Endothelial cell of umbilical vein (primary cell): ENCODE results near the gene PRDM16. TPM values are rescaled to one million over a fixed set of nuclear protein-coding genes. Genes with fewer than 3 reads are reported as not detected.

ENCODE experiments used
- BruUV-seq: library from RNA; stranded (reverse); fragments of 400-500 nt; replicated peaks from 2 replicates; lab custom pipeline; 2021; lab: Mats Ljungman, UMichigan
- CTCF ChIA-PET: fragments of 300-600, 350-600 bp; sonication (Branson Sonifier 250); formaldehyde crosslinking; loops from one replicate; lab custom pipeline; 2021; ENCODE audit warnings: antibody characterized with exemption, inconsistent platforms; lab: Charles Lee
- POLR2A ChIA-PET: fragments of 300-600, 350-600 bp; sonication (Branson Sonifier 250); formaldehyde crosslinking; loops from one replicate; lab custom pipeline; 2021; ENCODE audit warnings: antibody characterized with exemption, inconsistent platforms; lab: Charles Lee
- DNase-seq: peaks from one replicate; pipeline ENCODE4 v3.0.0-alpha.2; 2011; ENCODE audit warnings: low read depth, low spot score
- FAIRE-seq: peaks from 2 replicates; lab custom pipeline; 2011; peaks lifted over from hg19 to GRCh38; lab: Jason Lieb, UNC
- H2AFZ ChIP-seq: 2 replicates; pipeline ENCODE4 v1.6.0; 2012; ENCODE audit warnings: low read depth, low read length, control low read depth, inconsistent platforms
- H3K27ac ChIP-seq: 2 replicates; pipeline ENCODE4 v1.5.1; 2011; ENCODE audit warnings: low read depth, mild to moderate bottlenecking, control low read depth, low read length, moderate library complexity; ENCODE audit not compliant: insufficient read depth
- H3K27me3 ChIP-seq, 2 experiments: 2 replicates each; pipeline versions ENCODE4 v1.6.0 to v1.6.1; 2011; ENCODE audit warnings: low read length in 2 of 2, mixed read lengths in 1 of 2; ENCODE audit not compliant: control insufficient read depth in 2 of 2, insufficient read depth in 2 of 2
- H3K36me3 ChIP-seq, 2 experiments: 2 replicates in 1 of 2; 3 replicates in 1 of 2; pipeline ENCODE4 v1.5.1; 2011; ENCODE audit warnings: low read length in 2 of 2, mild to moderate bottlenecking in 1 of 2, moderate library complexity in 1 of 2; ENCODE audit not compliant: control insufficient read depth in 2 of 2, insufficient read depth in 2 of 2; ENCODE audit errors: extremely low read depth in 1 of 2
- H3K4me1 ChIP-seq: 3 replicates; pipeline ENCODE4 v1.5.1; 2011; ENCODE audit warnings: mild to moderate bottlenecking, low read length; ENCODE audit not compliant: control insufficient read depth, insufficient read depth; ENCODE audit errors: extremely low read depth
- H3K4me2 ChIP-seq: 2 replicates; pipeline ENCODE4 v1.6.1; 2011; ENCODE audit warnings: low read length, control low read depth, mixed read lengths; ENCODE audit not compliant: insufficient read depth
- H3K4me3 ChIP-seq, 3 experiments: fragments of 200-600 bp in 1 of 3; sonication (generic), shearing (Covaris generic) in 1 of 3; replicated peaks in 1 of 3; 2 replicates each; pipeline ENCODE4 v1.5.1; 2011 to 2016; ENCODE audit warnings: control low read depth in 3 of 3, low read length in 3 of 3, mild to moderate bottlenecking in 2 of 3, inconsistent platforms in 1 of 3, low read depth in 1 of 3, moderate library complexity in 1 of 3; ENCODE audit not compliant: insufficient read depth in 1 of 3
- H3K79me2 ChIP-seq: 2 replicates; pipeline ENCODE4 v1.6.0; 2012; ENCODE audit warnings: low read length, inconsistent platforms; ENCODE audit not compliant: control insufficient read depth, insufficient read depth
- H3K9ac ChIP-seq: replicated peaks from 2 replicates; pipeline ENCODE3; 2011; ENCODE audit warnings: low read length, control low read depth; ENCODE audit not compliant: insufficient read depth; ENCODE audit errors: extremely low read depth
- H3K9me1 ChIP-seq: replicated peaks from 3 replicates; pipeline ENCODE4 v1.6.0; 2011; ENCODE audit warnings: mild to moderate bottlenecking, low read length; ENCODE audit not compliant: control insufficient read depth, insufficient read depth; ENCODE audit errors: extremely low read depth
- H3K9me3 ChIP-seq: replicated peaks from 2 replicates; pipeline ENCODE4 v1.5.1; 2012; ENCODE audit warnings: low read length, inconsistent platforms; ENCODE audit not compliant: control insufficient read depth, insufficient read depth
- H4K20me1 ChIP-seq: replicated peaks from 2 replicates; pipeline ENCODE3; 2011; ENCODE audit warnings: mild to moderate bottlenecking, low read length; ENCODE audit not compliant: control insufficient read depth, insufficient read depth; ENCODE audit errors: extremely low read depth
- EZH2 ChIP-seq: IDR thresholded peaks from 2 replicates; pipeline ENCODE4 v1.6.1; 2012; ENCODE audit warnings: borderline replicate concordance, low read depth, mild to moderate bottlenecking, moderate library complexity, low read length, inconsistent platforms; ENCODE audit not compliant: severe bottlenecking
- FOS ChIP-seq: IDR thresholded peaks from 2 replicates; pipeline ENCODE4 v1.6.1; 2011; ENCODE audit warnings: mild to moderate bottlenecking, low read length, moderate library complexity, borderline replicate concordance; ENCODE audit not compliant: insufficient read depth
- GATA2 ChIP-seq: IDR thresholded peaks from 2 replicates; pipeline ENCODE4 v1.7.0; 2011; ENCODE audit warnings: low read depth, mild to moderate bottlenecking, moderate library complexity, mixed read lengths, low read length; ENCODE audit not compliant: insufficient read length, insufficient read depth
- JUN ChIP-seq: IDR thresholded peaks from 2 replicates; pipeline ENCODE4 v1.6.1; 2011; ENCODE audit warnings: borderline replicate concordance, low read depth; ENCODE audit not compliant: insufficient read length, insufficient read depth
- MYC ChIP-seq: IDR thresholded peaks from one replicate; pipeline ENCODE4 v1.6.1; 2011; ENCODE audit warnings: mild to moderate bottlenecking, low read depth, low read length
- POLR2A ChIP-seq: IDR thresholded peaks from 2 replicates; pipeline ENCODE4 v1.6.1; 2012; ENCODE audit warnings: low read depth, mild to moderate bottlenecking, control low read depth, low read length
- POLR2AphosphoS5 ChIP-seq: IDR thresholded peaks from 2 replicates; pipeline ENCODE4 v1.6.1; 2012; ENCODE audit warnings: low read depth, mild to moderate bottlenecking, control low read depth, low read length, moderate library complexity; ENCODE audit not compliant: insufficient read depth
- dilution Hi-C: fragments of 300-500 bp; cut with MboI; formaldehyde crosslinking; loops from one replicate; pipeline ENCODE4 v1.15.0; 2019; ENCODE audit warnings: low sequenced_read_pairs; ENCODE audit not compliant: extremely low pct_ligation_motif_present
- intact Hi-C: fragments of 100-400 bp; cut with micrococcal nuclease; formaldehyde crosslinking; loops from one replicate; pipeline ENCODE4 v1.10.0; 2022
- polyA plus RNA-seq, 4 experiments: library from polyadenylated mRNA; depleted of rRNA in 3 of 4; stranded (reverse) in 3 of 4; unstranded in 1 of 4; fragments of >200 nt; gene quantifications; 2 replicates each; pipeline versions ENCODE4 v1.2.1 to v1.2.3, GENCODE V29; 2011 to 2012; ENCODE audit warnings: missing spikeins in 1 of 4
- total RNA-seq: library from RNA; stranded (reverse); gene quantifications from 2 replicates; pipeline ENCODE4 v1.2.3, GENCODE V29; 2021
- TF ChIP-seq, protein P1 (sequence below): IDR thresholded peaks from 2 replicates; pipeline ENCODE4 v1.6.1; 2011; ENCODE audit not compliant: insufficient read depth, insufficient read length
- TF ChIP-seq, protein P2 (sequence below), 2 donors: IDR thresholded peaks; 1 replicate in 1 of 2; 2 replicates in 1 of 2; pipeline ENCODE4 v1.5.1; 2011; ENCODE audit warnings: low read length in 2 of 2, mild to moderate bottlenecking in 2 of 2, moderate library complexity in 2 of 2, control low read depth in 1 of 2, inconsistent platforms in 1 of 2, low read depth in 1 of 2; ENCODE audit not compliant: insufficient read depth in 1 of 2; ENCODE audit errors: extremely low read depth in 1 of 2

Gene PRDM16
- total and polyA plus RNA-seq, 2 donors (not counting 3 experiments of a cell fraction or from before 2014, with no cell fraction given) = not detected

DNA sequence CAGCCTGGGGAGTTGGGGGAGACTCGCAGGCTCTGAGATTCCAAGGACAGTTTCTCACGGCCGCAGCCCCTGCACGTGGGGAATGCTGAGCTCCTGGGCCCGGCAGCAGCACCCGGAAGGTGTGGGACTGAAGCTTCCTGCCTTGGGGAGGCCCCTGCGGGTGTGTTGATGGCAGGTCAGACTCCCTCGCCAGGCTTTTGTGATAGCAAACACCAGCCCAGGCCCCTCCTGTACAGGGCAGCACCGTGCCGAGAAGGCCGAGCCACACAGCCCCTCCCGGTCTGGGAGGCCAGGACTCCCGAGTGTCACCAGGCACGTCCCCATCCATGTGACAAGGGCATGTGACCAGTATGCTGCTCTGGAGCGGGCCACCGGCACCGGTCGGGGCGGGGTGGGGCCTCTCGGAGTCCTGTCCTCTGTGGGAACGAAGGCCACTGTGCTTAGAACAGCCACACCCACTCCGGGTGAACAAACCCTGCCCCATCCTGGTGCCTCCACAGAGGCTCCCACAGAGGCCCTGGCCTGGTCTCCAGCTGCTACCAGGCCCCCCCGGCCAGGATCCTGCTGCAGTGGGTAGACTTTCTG is 354.3 kb downstream of the PRDM16 start:
- BruUV-seq = no TSS peak
- H3K27ac ChIP-seq = no peak overlapping the region
- no peaks in the 10 kb centered on the region for H3K36me3 ChIP-seq
- H3K9me3 ChIP-seq = no peaks in the 10 kb centered on the region
- ChIA-PET CTCF (interaction anchor here (1.2 to 3.4 kb wide), 3 partner anchors 1004 to 1228 kb away, joined by 3 to 34 read pairs (median 11); partner anchors contain the start of gene FAAP20), POLR2A (no interaction called here)
- H4K20me1 ChIP-seq = no peaks in the 10 kb centered on the region
- no peaks in the 10 kb centered on the region for H3K4me1 ChIP-seq
- TF ChIP-seq, protein P1, sequence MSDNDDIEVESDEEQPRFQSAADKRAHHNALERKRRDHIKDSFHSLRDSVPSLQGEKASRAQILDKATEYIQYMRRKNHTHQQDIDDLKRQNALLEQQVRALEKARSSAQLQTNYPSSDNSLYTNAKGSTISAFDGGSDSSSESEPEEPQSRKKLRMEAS = no peak
- TF ChIP-seq GATA2 (no peak), POLR2AphosphoS5 (no peak), EZH2 (no peak), MYC (no peak), POLR2A (no peak), JUN (no peak), FOS (no peak)
- TF ChIP-seq, protein P2, sequence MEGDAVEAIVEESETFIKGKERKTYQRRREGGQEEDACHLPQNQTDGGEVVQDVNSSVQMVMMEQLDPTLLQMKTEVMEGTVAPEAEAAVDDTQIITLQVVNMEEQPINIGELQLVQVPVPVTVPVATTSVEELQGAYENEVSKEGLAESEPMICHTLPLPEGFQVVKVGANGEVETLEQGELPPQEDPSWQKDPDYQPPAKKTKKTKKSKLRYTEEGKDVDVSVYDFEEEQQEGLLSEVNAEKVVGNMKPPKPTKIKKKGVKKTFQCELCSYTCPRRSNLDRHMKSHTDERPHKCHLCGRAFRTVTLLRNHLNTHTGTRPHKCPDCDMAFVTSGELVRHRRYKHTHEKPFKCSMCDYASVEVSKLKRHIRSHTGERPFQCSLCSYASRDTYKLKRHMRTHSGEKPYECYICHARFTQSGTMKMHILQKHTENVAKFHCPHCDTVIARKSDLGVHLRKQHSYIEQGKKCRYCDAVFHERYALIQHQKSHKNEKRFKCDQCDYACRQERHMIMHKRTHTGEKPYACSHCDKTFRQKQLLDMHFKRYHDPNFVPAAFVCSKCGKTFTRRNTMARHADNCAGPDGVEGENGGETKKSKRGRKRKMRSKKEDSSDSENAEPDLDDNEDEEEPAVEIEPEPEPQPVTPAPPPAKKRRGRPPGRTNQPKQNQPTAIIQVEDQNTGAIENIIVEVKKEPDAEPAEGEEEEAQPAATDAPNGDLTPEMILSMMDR (IDR thresholded peaks at IDR 0.05; ENCODE audit: extremely low read depth in 1 of 2, insufficient read depth in 1 of 2, low read depth in 1 of 2, low read length in 2 of 2) = no peak
- intact Hi-C loops (loop anchor here (10.0 kb wide), 1 partner anchor 1229 kb away; the partner anchor contains the start of gene FAAP20), dilution Hi-C loops (no loop called here)
- H3K9me1 ChIP-seq = no peaks in the 10 kb centered on the region
- no peaks in the 10 kb centered on the region for H3K27me3 ChIP-seq
- FAIRE-seq (no peak), DNase-seq (no peak)
- H3K79me2 ChIP-seq = no peaks in the 10 kb centered on the region
- H2AFZ ChIP-seq = no peak overlapping the region
- H3K9ac ChIP-seq = no peak overlapping the region
- H3K4me3 ChIP-seq = no peak overlapping the region
- no peak overlapping the region for H3K4me2 ChIP-seq
